Measurements from ENCODE around the gene IGF2. TPM values are rescaled to one million over a fixed set of nuclear protein-coding genes. Genes with fewer than 3 reads are reported as not detected.

The IGF2 gene
- total RNA-seq, 2 experiments from 2014 or later = not detected

- POLR2A ChIA-PET = no interaction called here
- peaks cover 9% of the 10 kb centered on the region for H3K27me3 Mint-ChIP-seq (ENCODE audit: low read depth)
- no peak for ATAC-seq
- H3K27ac Mint-ChIP-seq = no peak overlapping the region
- H3K4me3 Mint-ChIP-seq = no peak overlapping the region
- DNase-seq = no peak
- H3K36me3 Mint-ChIP-seq (ENCODE audit: low read depth) = no peaks in the 10 kb centered on the region
- CTCF ChIA-PET = interaction anchor here (0.6 to 1.4 kb wide), 2 partner anchors 10 to 52 kb away, joined by 3 read pairs; no protein-coding TSS in a partner anchor
- H3K4me1 Mint-ChIP-seq (ENCODE audit: low read depth) = peaks cover 4% of the 10 kb centered on the region
- no peaks in the 10 kb centered on the region for H3K9me3 Mint-ChIP-seq (ENCODE audit: insufficient read depth)
These were observed 39.5 kb downstream of the IGF2 start for GRCh38 chr11:2099516-2100349.

- no peak overlapping the region for H3K4me3 Mint-ChIP-seq
- no peak for ATAC-seq
- peaks cover 4% of the 10 kb centered on the region for H3K4me1 Mint-ChIP-seq (ENCODE audit: low read depth)
- CTCF ChIA-PET = interaction anchor here (1.4 kb wide), 1 partner anchor 52 kb away, joined by 3 read pairs; no protein-coding TSS in a partner anchor
- POLR2A ChIA-PET = no interaction called here
- DNase-seq = no peak
- H3K27ac Mint-ChIP-seq = no peak overlapping the region
- H3K27me3 Mint-ChIP-seq (ENCODE audit: low read depth) = peaks cover 6% of the 10 kb centered on the region
- no peaks in the 10 kb centered on the region for H3K36me3 Mint-ChIP-seq (ENCODE audit: low read depth)
- no peaks in the 10 kb centered on the region for H3K9me3 Mint-ChIP-seq (ENCODE audit: insufficient read depth)
These were observed 40.3 kb downstream of the IGF2 start for GRCh38 chr11:2098691-2099515.

GRCh38 chr11:2097998-2098690, 41.0 kb downstream of the IGF2 start:
- Mint-ChIP-seq H3K27ac (no peak overlapping the region), H3K4me1 (ENCODE audit: low read depth) (peaks cover 6% of the 10 kb centered on the region), H3K36me3 (ENCODE audit: low read depth) (no peaks in the 10 kb centered on the region), H3K27me3 (ENCODE audit: low read depth) (peaks cover 8% of the 10 kb centered on the region), H3K4me3 (no peak overlapping the region), H3K9me3 (ENCODE audit: insufficient read depth) (no peaks in the 10 kb centered on the region)
- ATAC-seq (no peak), DNase-seq (no peak)
- POLR2A ChIA-PET = no interaction called here
- CTCF ChIA-PET = interaction anchor here (1.4 kb wide), 1 partner anchor 53 kb away, joined by 3 read pairs; no protein-coding TSS in a partner anchor

- POLR2A ChIA-PET = no interaction called here
- Mint-ChIP-seq H3K27ac (no peak overlapping the region), H3K4me3 (no peak overlapping the region), H3K36me3 (ENCODE audit: low read depth) (no peaks in the 10 kb centered on the region), H3K9me3 (ENCODE audit: insufficient read depth) (no peaks in the 10 kb centered on the region), H3K27me3 (ENCODE audit: low read depth) (peaks cover 11% of the 10 kb centered on the region), H3K4me1 (ENCODE audit: low read depth) (peaks cover 6% of the 10 kb centered on the region)
- ATAC-seq = no peak
- DNase-seq = no peak
- CTCF ChIA-PET = interaction anchor here (1.4 kb wide), 1 partner anchor 53 kb away, joined by 3 read pairs; no protein-coding TSS in a partner anchor
These were observed 41.7 kb downstream of the IGF2 start for GRCh38 chr11:2097356-2097997.

GRCh38 chr11:2096919-2097301, 42.3 kb downstream of the IGF2 start:
- DNase-seq (no peak), ATAC-seq (no peak)
- no peaks in the 10 kb centered on the region for H3K36me3 Mint-ChIP-seq (ENCODE audit: low read depth)
- peaks cover 7% of the 10 kb centered on the region for H3K27me3 Mint-ChIP-seq (ENCODE audit: low read depth)
- no peaks in the 10 kb centered on the region for H3K9me3 Mint-ChIP-seq (ENCODE audit: insufficient read depth)
- ChIA-PET CTCF (no interaction called here), POLR2A (no interaction called here)
- no peak overlapping the region for H3K4me3 Mint-ChIP-seq
- no peak overlapping the region for H3K27ac Mint-ChIP-seq
- H3K4me1 Mint-ChIP-seq (ENCODE audit: low read depth) = peaks cover 6% of the 10 kb centered on the region

- POLR2A ChIA-PET = no interaction called here
These were observed 42.9 kb downstream of the IGF2 start for GRCh38 chr11:2096011-2096918.

GRCh38 chr11:2095542-2095941, 43.6 kb downstream of the IGF2 start:
- Mint-ChIP-seq H3K4me3 (no peak overlapping the region), H3K27ac (no peak overlapping the region), H3K36me3 (ENCODE audit: low read depth) (no peaks in the 10 kb centered on the region), H3K27me3 (ENCODE audit: low read depth) (peaks cover 7% of the 10 kb centered on the region), H3K9me3 (ENCODE audit: insufficient read depth) (no peaks in the 10 kb centered on the region), H3K4me1 (ENCODE audit: low read depth) (peaks cover 6% of the 10 kb centered on the region)
- DNase-seq = no peak
- ChIA-PET CTCF (no interaction called here), POLR2A (no interaction called here)
- ATAC-seq = no peak

More at GRCh38 chr11:2096011-2096918, 42.9 kb downstream of the IGF2 start:
- CTCF ChIA-PET = no interaction called here
- ATAC-seq = no peak
- Mint-ChIP-seq H3K4me1 (ENCODE audit: low read depth) (peaks cover 6% of the 10 kb centered on the region), H3K4me3 (no peak overlapping the region), H3K9me3 (ENCODE audit: insufficient read depth) (no peaks in the 10 kb centered on the region), H3K27me3 (ENCODE audit: low read depth) (peaks cover 7% of the 10 kb centered on the region), H3K36me3 (ENCODE audit: low read depth) (no peaks in the 10 kb centered on the region), H3K27ac (no peak overlapping the region)
- DNase-seq = no peak

GRCh38 chr11:2095198-2095520, 44.0 kb downstream of the IGF2 start:
- H3K9me3 Mint-ChIP-seq (ENCODE audit: insufficient read depth) = no peaks in the 10 kb centered on the region
- no peaks in the 10 kb centered on the region for H3K36me3 Mint-ChIP-seq (ENCODE audit: low read depth)
- ATAC-seq (no peak), DNase-seq (no peak)
- ChIA-PET CTCF (no interaction called here), POLR2A (no interaction called here)
- H3K4me1 Mint-ChIP-seq (ENCODE audit: low read depth) = peaks cover 4% of the 10 kb centered on the region
- H3K27ac Mint-ChIP-seq = no peak overlapping the region
- no peak overlapping the region for H3K4me3 Mint-ChIP-seq
- H3K27me3 Mint-ChIP-seq (ENCODE audit: low read depth) = peaks cover 6% of the 10 kb centered on the region

- ChIA-PET CTCF (no interaction called here), POLR2A (no interaction called here)
- Mint-ChIP-seq H3K36me3 (ENCODE audit: low read depth) (no peaks in the 10 kb centered on the region), H3K27me3 (ENCODE audit: low read depth) (peaks cover 5% of the 10 kb centered on the region), H3K4me1 (ENCODE audit: low read depth) (peaks cover 3% of the 10 kb centered on the region), H3K4me3 (no peak overlapping the region), H3K27ac (no peak overlapping the region), H3K9me3 (ENCODE audit: insufficient read depth) (no peaks in the 10 kb centered on the region)
- DNase-seq = no peak
- ATAC-seq = no peak
These were observed 44.6 kb downstream of the IGF2 start for GRCh38 chr11:2094354-2095197.

GRCh38 chr11:2093575-2094353, 45.4 kb downstream of the IGF2 start:
- peaks cover 5% of the 10 kb centered on the region for H3K27me3 Mint-ChIP-seq (ENCODE audit: low read depth)
- H3K4me1 Mint-ChIP-seq (ENCODE audit: low read depth) = peaks cover 3% of the 10 kb centered on the region
- no peak overlapping the region for H3K4me3 Mint-ChIP-seq
- ChIA-PET CTCF (interaction anchor here (1.2 kb wide), 1 partner anchor 55 kb away, joined by 3 read pairs; no protein-coding TSS in a partner anchor), POLR2A (no interaction called here)
- no peak overlapping the region for H3K27ac Mint-ChIP-seq
- no peaks in the 10 kb centered on the region for H3K36me3 Mint-ChIP-seq (ENCODE audit: low read depth)
- H3K9me3 Mint-ChIP-seq (ENCODE audit: insufficient read depth) = no peaks in the 10 kb centered on the region
- ATAC-seq (no peak), DNase-seq (no peak)
